Esophagus (tissue), 2 donors: ENCODE results near the gene ZNF618. TPM values are rescaled to one million over a fixed set of nuclear protein-coding genes. Genes with fewer than 3 reads are reported as not detected.

ENCODE experiments used
- H3K27ac ChIP-seq, 2 donors: one replicate each; pipeline ENCODE4 v1.5.1; 2013; ENCODE audit warnings: low read depth in 2 of 2, mild to moderate bottlenecking in 2 of 2, inconsistent platforms in 1 of 2, low read length in 1 of 2, moderate library complexity in 1 of 2
- H3K27me3 ChIP-seq, 2 donors: one replicate each; pipeline ENCODE4 v1.6.1; 2013; ENCODE audit warnings: low read length in 2 of 2, control low read depth in 1 of 2, mild to moderate bottlenecking in 1 of 2; ENCODE audit not compliant: insufficient read depth in 2 of 2, control insufficient read depth in 1 of 2
- H3K36me3 ChIP-seq, 2 donors: one replicate each; pipeline ENCODE4 v1.6.1; 2013; ENCODE audit warnings: low read length in 1 of 2; ENCODE audit not compliant: control insufficient read depth in 2 of 2, insufficient read depth in 2 of 2
- H3K4me1 ChIP-seq, 2 donors: one replicate each; pipeline ENCODE4 v1.6.1; 2013; ENCODE audit warnings: low read length in 1 of 2; ENCODE audit not compliant: control insufficient read depth in 2 of 2, insufficient read depth in 2 of 2
- H3K4me3 ChIP-seq, 2 donors: one replicate each; pipeline ENCODE4 v1.5.1; 2013; ENCODE audit warnings: low read length in 2 of 2, mild to moderate bottlenecking in 2 of 2, low read depth in 1 of 2, moderate library complexity in 1 of 2
- H3K9me3 ChIP-seq, 2 donors: one replicate each; pipeline ENCODE4 v1.6.1; 2013; ENCODE audit warnings: mild to moderate bottlenecking in 2 of 2, low read depth in 1 of 2, low read length in 1 of 2, moderate library complexity in 1 of 2; ENCODE audit not compliant: control insufficient read depth in 2 of 2, insufficient read depth in 1 of 2
- WGBS, 2 donors: extraction: QIAGEN DNeasy Blood & Tissue Kit; methylation state at CpG; one replicate each; pipeline ENCODE4 v1.1.7; 2013; 5-methylcytosine and 5-hydroxymethylcytosine counted together
- polyA plus RNA-seq, 2 donors: library from polyadenylated mRNA; stranded (reverse); fragments of 200-250 nt; gene quantifications; one replicate each; pipeline ENCODE4 v1.2.3, GENCODE V29; 2013
- donor health status: healthy with polysubstance abuse.
- donor health status: Bipolar disorder and iron deficiency.

Gene ZNF618
- polyA plus RNA-seq, 2 donors: 0.56 to 1.0 TPM

- Histone ChIP-seq H3K4me3 (no peak overlapping the region), H3K36me3 (no peaks in the 10 kb centered on the region), H3K27me3 (no peaks in the 10 kb centered on the region), H3K27ac (no peak overlapping the region), H3K4me1 (no peaks in the 10 kb centered on the region), H3K9me3 (no peaks in the 10 kb centered on the region)
- WGBS, 2 donors: 91 to 96% methylated on average over 6 of the region's 6 CpGs
These were observed 82.4 kb downstream of the ZNF618 start for GRCh38 chr9:113958556-113958955.

GRCh38 chr9:113960768-113961167 lies 84.7 kb downstream of the ZNF618 start:
- Histone ChIP-seq H3K9me3 (no peaks in the 10 kb centered on the region), H3K27ac (no peak overlapping the region), H3K4me1 (no peaks in the 10 kb centered on the region), H3K27me3 (no peaks in the 10 kb centered on the region), H3K4me3 (no peak overlapping the region), H3K36me3 (no peaks in the 10 kb centered on the region)
- WGBS, 2 donors: 95 to 96% methylated on average over 6 of the region's 6 CpGs

- no peaks in the 10 kb centered on the region for H3K4me1 ChIP-seq
- H3K4me3 ChIP-seq: no peak overlapping the region
- H3K27ac ChIP-seq: no peak overlapping the region
- no peaks in the 10 kb centered on the region for H3K9me3 ChIP-seq
- 81 to 95% methylated on average over 1 of the region's 1 CpG for WGBS, 2 donors
- H3K36me3 ChIP-seq: no peaks in the 10 kb centered on the region
- H3K27me3 ChIP-seq: no peaks in the 10 kb centered on the region
These were observed 86.3 kb downstream of the ZNF618 start for GRCh38 chr9:113962396-113962795.

- Histone ChIP-seq H3K9me3 (no peaks in the 10 kb centered on the region), H3K36me3 (no peaks in the 10 kb centered on the region), H3K4me3 (no peak overlapping the region), H3K27me3 (no peaks in the 10 kb centered on the region), H3K27ac (no peak overlapping the region), H3K4me1 (no peaks in the 10 kb centered on the region)
- WGBS, 2 donors: 43 to 55% methylated on average over 5 of the region's 5 CpGs
These were observed 87.0 kb downstream of the ZNF618 start for GRCh38 chr9:113963017-113963620.

GRCh38 chr9:113963696-113964494 lies 87.8 kb downstream of the ZNF618 start:
- no peaks in the 10 kb centered on the region for H3K27me3 ChIP-seq
- H3K27ac ChIP-seq: no peak overlapping the region
- H3K9me3 ChIP-seq: peaks cover 0 to 2% of the 10 kb centered on the region in 2 donors
- no peaks in the 10 kb centered on the region for H3K36me3 ChIP-seq
- H3K4me1 ChIP-seq: no peaks in the 10 kb centered on the region
- H3K4me3 ChIP-seq: no peak overlapping the region
- WGBS, 2 donors: 82 to 83% methylated on average over 17 of the region's 17 CpGs

- Histone ChIP-seq H3K4me1 (no peaks in the 10 kb centered on the region), H3K4me3 (no peak overlapping the region), H3K36me3 (no peaks in the 10 kb centered on the region), H3K27ac (no peak overlapping the region), H3K27me3 (no peaks in the 10 kb centered on the region), H3K9me3 (peaks cover 3 to 6% of the 10 kb centered on the region in 2 donors)
- 73 to 80% methylated on average over 5 of the region's 5 CpGs for WGBS, 2 donors
These were observed 88.5 kb downstream of the ZNF618 start for GRCh38 chr9:113964495-113965170.

- 60 to 85% methylated on average over 5 of the region's 5 CpGs for whole genome bisulfite sequencing, 2 donors
- H3K4me3 ChIP-seq: no peak overlapping the region
- H3K27ac ChIP-seq: no peak overlapping the region
- H3K27me3 ChIP-seq: no peaks in the 10 kb centered on the region
- no peaks in the 10 kb centered on the region for H3K4me1 ChIP-seq
- H3K36me3 ChIP-seq: no peaks in the 10 kb centered on the region
- peaks cover 3 to 6% of the 10 kb centered on the region in 2 donors for H3K9me3 ChIP-seq
These were observed 90.3 kb downstream of the ZNF618 start for GRCh38 chr9:113966394-113966793.

- Histone ChIP-seq H3K27ac (no peak overlapping the region), H3K4me1 (no peaks in the 10 kb centered on the region), H3K36me3 (no peaks in the 10 kb centered on the region), H3K4me3 (no peak overlapping the region), H3K27me3 (no peaks in the 10 kb centered on the region), H3K9me3 (peaks cover 3 to 6% of the 10 kb centered on the region in 2 donors)
- WGBS, 2 donors: 73 to 82% methylated on average over 5 of the region's 5 CpGs
These were observed 91.3 kb downstream of the ZNF618 start for GRCh38 chr9:113967380-113967779.

- WGBS, 2 donors: 94 to 100% methylated on average over 1 of the region's 1 CpG
- Histone ChIP-seq H3K27ac (no peak overlapping the region), H3K4me3 (no peak overlapping the region)
These were observed 93.2 kb downstream of the ZNF618 start for GRCh38 chr9:113969343-113969742.

More at GRCh38 chr9:113969343-113969742, 93.2 kb downstream of the ZNF618 start:
- no peaks in the 10 kb centered on the region for H3K4me1 ChIP-seq
- H3K27me3 ChIP-seq: no peaks in the 10 kb centered on the region
- H3K36me3 ChIP-seq: no peaks in the 10 kb centered on the region
- peaks cover 3 to 6% of the 10 kb centered on the region in 2 donors for H3K9me3 ChIP-seq
